Measurements from ENCODE around the gene GLYATL3.

GLYATL3 gene

DNA sequence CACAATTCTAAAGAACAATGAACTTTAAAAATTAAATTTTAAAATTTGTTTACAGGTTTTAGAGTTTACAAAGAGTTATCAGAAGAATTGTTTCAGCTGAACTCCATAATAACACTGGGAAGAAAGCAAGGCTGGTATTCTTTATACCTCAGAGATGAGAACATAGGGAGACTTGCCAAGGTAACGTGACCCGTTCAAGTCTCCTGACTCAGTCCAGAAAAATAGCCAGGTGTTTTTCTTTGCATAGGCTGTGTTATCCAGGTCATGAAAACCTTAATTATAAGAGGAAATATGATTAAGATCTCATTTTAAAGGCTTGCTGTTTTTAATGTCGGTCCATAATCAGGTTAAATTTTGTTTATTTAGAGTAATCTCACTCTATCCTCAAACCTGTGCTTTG, 42.2 kb downstream of the GLYATL3 start:
- DNase-seq (ENCODE audit: low spot score): no peak
- in situ Hi-C loops (cut with MboI; ENCODE audit: low sequenced_read_pairs, unreplicated experiment): no loop called here
- TF ChIP-seq, protein P1, sequence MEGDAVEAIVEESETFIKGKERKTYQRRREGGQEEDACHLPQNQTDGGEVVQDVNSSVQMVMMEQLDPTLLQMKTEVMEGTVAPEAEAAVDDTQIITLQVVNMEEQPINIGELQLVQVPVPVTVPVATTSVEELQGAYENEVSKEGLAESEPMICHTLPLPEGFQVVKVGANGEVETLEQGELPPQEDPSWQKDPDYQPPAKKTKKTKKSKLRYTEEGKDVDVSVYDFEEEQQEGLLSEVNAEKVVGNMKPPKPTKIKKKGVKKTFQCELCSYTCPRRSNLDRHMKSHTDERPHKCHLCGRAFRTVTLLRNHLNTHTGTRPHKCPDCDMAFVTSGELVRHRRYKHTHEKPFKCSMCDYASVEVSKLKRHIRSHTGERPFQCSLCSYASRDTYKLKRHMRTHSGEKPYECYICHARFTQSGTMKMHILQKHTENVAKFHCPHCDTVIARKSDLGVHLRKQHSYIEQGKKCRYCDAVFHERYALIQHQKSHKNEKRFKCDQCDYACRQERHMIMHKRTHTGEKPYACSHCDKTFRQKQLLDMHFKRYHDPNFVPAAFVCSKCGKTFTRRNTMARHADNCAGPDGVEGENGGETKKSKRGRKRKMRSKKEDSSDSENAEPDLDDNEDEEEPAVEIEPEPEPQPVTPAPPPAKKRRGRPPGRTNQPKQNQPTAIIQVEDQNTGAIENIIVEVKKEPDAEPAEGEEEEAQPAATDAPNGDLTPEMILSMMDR (IDR thresholded peaks at IDR 0.05; ENCODE audit: borderline replicate concordance, control extremely low read depth, extremely low read depth, insufficient read depth, missing control alignments): no peak

DNA sequence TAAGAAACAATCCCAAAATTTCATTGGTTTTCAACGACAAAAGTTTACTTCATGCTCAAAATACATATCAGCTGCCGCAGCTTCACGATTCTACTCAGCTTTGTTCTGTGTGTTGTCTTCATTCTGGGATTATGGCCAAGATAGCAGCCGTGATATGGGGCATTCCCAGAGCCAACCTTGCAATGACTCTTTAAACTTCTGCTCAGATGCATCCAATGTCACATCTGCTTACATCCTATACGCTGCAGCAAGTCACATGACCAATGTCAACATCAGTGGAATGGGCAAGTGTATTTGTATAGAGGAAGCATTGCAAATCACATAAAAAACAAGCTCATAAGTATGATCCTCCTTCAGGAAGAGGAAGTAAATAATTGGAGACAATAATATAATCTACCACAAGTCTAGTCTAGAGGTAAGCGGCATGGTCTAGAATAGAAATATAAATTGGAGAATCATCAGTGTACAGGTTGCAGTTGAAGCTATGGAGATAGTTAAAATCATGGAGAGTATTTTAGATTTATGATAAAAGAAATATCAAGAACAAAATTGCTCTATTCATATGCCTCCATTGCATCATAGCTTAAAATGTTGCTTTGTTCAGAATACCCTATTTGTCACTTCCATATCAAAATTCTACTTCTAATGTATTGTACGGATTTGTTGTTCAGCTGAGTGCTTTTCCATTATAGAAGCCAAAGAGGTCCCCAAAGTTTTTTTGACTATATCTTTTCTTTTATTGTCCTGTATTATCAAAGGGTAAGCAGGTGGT, 43.5 kb downstream of the GLYATL3 start:
- in situ Hi-C loops (cut with MboI; ENCODE audit: low sequenced_read_pairs, unreplicated experiment): no loop called here
- no peak for DNase-seq (ENCODE audit: low spot score)
- TF ChIP-seq, protein P1 (IDR thresholded peaks at IDR 0.05; ENCODE audit: borderline replicate concordance, control extremely low read depth, extremely low read depth, insufficient read depth, missing control alignments): no peak

DNA sequence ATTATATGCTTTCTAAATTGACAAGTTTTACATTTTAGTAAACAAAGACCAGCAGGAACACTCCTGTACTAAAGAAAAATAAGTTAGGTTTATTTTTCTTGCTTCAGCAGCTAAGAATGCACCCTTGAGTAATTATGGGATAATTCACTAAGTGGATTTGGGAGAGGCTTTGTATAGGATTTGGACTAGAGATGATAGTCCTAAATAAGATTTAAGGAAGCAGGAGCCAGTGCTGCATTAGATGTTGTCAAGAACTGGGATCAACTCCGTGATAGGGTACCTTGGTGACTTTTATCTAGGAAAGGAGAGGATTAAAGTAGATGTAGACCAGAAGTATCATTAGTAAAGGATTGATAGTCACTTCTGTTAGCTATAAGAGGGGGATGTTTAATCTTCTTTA, 46.6 kb downstream of the GLYATL3 start:
- TF ChIP-seq, protein P1 (IDR thresholded peaks at IDR 0.05; ENCODE audit: borderline replicate concordance, control extremely low read depth, extremely low read depth, insufficient read depth, missing control alignments): no peak
- in situ Hi-C loops (cut with MboI; ENCODE audit: low sequenced_read_pairs, unreplicated experiment): no loop called here
- DNase-seq (ENCODE audit: low spot score): no peak

DNA sequence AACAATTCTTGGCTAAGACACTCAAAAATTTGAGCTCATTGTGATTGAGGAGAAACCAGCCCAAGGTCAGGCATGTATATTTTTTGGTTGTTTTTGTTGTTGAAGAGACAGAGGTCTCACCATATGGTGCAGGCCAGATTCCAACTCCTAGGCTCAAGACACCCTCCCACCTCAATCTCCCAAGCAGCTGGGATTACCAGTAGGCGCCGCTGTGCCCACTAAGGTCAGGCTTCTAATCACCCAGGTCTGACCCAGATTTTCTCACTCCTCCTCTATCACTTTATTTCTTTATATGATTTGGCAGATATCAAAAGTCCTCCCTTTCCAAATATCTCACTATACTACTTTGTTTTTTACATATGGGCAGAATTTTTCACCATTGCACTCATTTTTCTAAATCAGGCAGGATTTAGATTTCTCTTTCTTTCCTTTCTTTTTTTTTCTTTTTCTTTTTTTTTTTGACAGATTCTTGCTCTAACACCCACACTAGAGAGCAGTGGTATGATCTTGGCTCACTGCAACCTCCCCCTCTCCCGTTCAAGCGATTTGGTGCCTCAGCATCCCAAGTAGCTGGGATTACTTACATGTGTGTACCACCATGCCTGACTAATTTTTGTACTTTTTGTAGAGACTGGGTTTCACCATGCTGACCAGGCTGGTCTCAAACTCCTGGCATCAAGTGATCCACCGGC, 49.0 kb downstream of the GLYATL3 start:
- DNase-seq (ENCODE audit: low spot score): no peak
- TF ChIP-seq, protein P1 (IDR thresholded peaks at IDR 0.05; ENCODE audit: borderline replicate concordance, control extremely low read depth, extremely low read depth, insufficient read depth, missing control alignments): no peak
- in situ Hi-C loops (cut with MboI; ENCODE audit: low sequenced_read_pairs, unreplicated experiment): no loop called here

DNA sequence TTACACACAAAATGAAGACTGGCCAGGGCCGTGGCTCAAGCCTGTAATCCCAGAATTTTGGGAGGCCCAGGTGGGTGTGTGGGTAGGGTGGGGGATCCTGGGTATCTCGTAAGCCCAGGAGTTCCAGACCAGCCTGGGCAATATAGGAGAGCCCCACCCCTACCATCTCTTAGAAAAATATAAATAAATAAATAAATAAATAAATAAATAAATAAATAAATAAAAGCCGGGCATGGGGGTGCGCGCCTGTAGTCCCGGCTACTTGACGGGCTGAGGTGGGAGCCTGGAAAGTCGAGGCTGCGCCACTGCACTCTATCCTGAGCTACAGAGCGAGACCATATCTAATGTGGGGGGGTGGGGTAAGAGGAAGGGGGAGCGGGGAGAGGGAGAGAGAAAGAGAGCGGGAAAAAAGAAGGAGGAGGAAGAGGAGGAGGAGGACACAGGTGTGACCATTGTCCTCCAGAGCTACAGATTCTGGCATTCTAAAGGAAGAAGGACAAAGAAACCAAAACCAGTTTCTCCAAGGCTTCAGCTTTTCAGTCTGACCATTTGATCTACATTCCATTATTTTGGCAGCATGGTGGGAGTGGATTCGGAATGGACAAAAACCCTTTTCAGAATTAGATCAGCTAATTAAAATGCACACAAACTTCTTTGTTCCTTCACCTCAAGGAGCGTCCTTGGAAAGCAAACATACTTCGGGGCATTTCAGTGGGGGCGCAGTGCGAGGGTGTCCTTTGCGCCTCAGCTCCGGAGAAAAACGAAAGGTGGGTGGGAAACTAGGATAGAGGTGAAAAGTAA, 50.2 kb downstream of the GLYATL3 start:
- TF ChIP-seq, protein P1 (IDR thresholded peaks at IDR 0.05; ENCODE audit: borderline replicate concordance, control extremely low read depth, extremely low read depth, insufficient read depth, missing control alignments): no peak
- in situ Hi-C loops (cut with MboI; ENCODE audit: low sequenced_read_pairs, unreplicated experiment): no loop called here
- DNase-seq (ENCODE audit: low spot score): no peak

DNA sequence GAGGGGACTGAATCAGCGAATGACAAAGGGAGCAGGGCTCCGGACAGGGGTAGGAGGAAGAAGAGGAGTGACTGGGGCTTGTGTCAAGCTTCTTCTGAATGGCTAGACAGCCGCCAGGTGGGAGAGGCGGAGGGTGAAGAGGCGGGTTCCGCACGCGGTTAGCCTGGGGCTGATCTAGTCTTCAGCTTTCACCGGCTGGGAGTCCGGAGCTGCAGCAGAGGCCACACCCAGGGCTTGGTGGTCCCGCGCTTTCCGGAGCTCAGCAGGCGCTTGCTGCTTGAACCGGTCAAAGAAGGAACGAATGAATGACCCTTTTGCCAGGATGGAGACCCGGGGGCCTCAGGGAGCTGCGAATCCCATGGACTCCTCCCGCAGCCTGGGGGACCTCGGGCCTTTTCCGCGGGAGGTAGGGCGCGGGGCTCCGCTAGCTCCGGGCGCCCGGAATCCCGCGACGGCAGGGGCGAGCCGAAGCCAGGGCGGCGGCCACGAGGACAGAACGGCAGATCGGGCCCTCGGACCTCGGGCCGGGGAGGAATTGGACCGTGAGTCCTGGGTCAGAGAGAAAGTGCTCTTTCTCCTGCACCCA, 50.9 kb downstream of the GLYATL3 start, which contains the start of gene C6orf141:
Gene C6orf141, plus strand, starts transcription at position 177 of the 586 bp plus-strand sequence. Its CDS starts 125 bp downstream, at position 302.
- TF ChIP-seq, protein P1 (IDR thresholded peaks at IDR 0.05; ENCODE audit: borderline replicate concordance, control extremely low read depth, extremely low read depth, insufficient read depth, missing control alignments): no peak

More for the DNA sequence above, 50.9 kb downstream of the GLYATL3 start, which contains the start of gene C6orf141:
- in situ Hi-C loops (cut with MboI; ENCODE audit: low sequenced_read_pairs, unreplicated experiment): no loop called here
- peak; percentile 65 for DNase-seq (ENCODE audit: low spot score)

Data from GM13976 (cell line).